Mesenchymal stem cell (in vitro differentiated cells and primary cell): ENCODE measurements around the gene MED12L.
"Not testable (repeated sequence)": the region's sequence is repeated elsewhere in the genome, so short reads cannot be mapped to it uniquely, and the experiment has no call there.

Experiments used
- DNase-seq: peaks from one replicate; pipeline ENCODE4 v3.0.0-alpha.2; 2013
- H2AFZ ChIP-seq: one replicate; pipeline ENCODE4 v1.6.1; 2013; ENCODE audit warnings: low read depth, mild to moderate bottlenecking, control low read depth, inconsistent platforms, low read length, moderate library complexity
- H2AK5ac ChIP-seq: 2 replicates; pipeline ENCODE4 v1.6.1; 2013; ENCODE audit warnings: low read length, moderate library complexity, mild to moderate bottlenecking, inconsistent platforms; ENCODE audit not compliant: severe bottlenecking
- H2BK120ac ChIP-seq: one replicate; pipeline ENCODE4 v1.6.1; 2013; ENCODE audit warnings: low read depth, mild to moderate bottlenecking, inconsistent platforms, low read length, moderate library complexity
- H2BK12ac ChIP-seq, 2 experiments: one replicate each; pipeline ENCODE4 v1.6.1; 2013; ENCODE audit warnings: inconsistent platforms in 2 of 2, low read length in 2 of 2, mild to moderate bottlenecking in 2 of 2, moderate library complexity in 2 of 2, control low read depth in 1 of 2
- H2BK15ac ChIP-seq: one replicate; pipeline ENCODE4 v1.6.1; 2013; ENCODE audit warnings: mild to moderate bottlenecking, low read depth, inconsistent platforms; ENCODE audit not compliant: poor library complexity, severe bottlenecking
- H2BK5ac ChIP-seq: 2 replicates; pipeline ENCODE4 v1.6.1; 2013; ENCODE audit warnings: low read depth, mild to moderate bottlenecking, low read length, control low read depth, inconsistent platforms; ENCODE audit not compliant: poor library complexity, severe bottlenecking
- H3K14ac ChIP-seq, 2 experiments: one replicate each; pipeline ENCODE4 v1.6.1; 2013; ENCODE audit warnings: inconsistent platforms in 2 of 2, low read length in 2 of 2, control low read depth in 1 of 2, mild to moderate bottlenecking in 1 of 2, moderate library complexity in 1 of 2
- H3K18ac ChIP-seq, 2 experiments: one replicate each; pipeline ENCODE4 v1.6.1; 2013; ENCODE audit warnings: inconsistent platforms in 2 of 2, low read length in 2 of 2, control low read depth in 1 of 2, low read depth in 1 of 2, mild to moderate bottlenecking in 1 of 2
- H3K23ac ChIP-seq, 2 experiments: one replicate each; pipeline ENCODE4 v1.6.1; 2013; ENCODE audit warnings: inconsistent platforms in 2 of 2, low read length in 2 of 2, mild to moderate bottlenecking in 2 of 2, moderate library complexity in 2 of 2, control low read depth in 1 of 2
- H3K27ac ChIP-seq: 2 replicates; pipeline ENCODE4 v1.5.1; 2013; ENCODE audit warnings: mild to moderate bottlenecking, moderate library complexity, low read length, control low read depth, inconsistent platforms; ENCODE audit not compliant: poor library complexity, severe bottlenecking
- H3K27me3 ChIP-seq, 2 experiments: 2 replicates each; pipeline versions ENCODE4 v1.6.1 to v1.7.0; 2013; ENCODE audit warnings: low read length in 2 of 2, mild to moderate bottlenecking in 2 of 2, moderate library complexity in 2 of 2, control low read depth in 1 of 2, inconsistent platforms in 1 of 2; ENCODE audit not compliant: control insufficient read depth in 1 of 2, insufficient read depth in 1 of 2
- H3K36me3 ChIP-seq, 2 experiments: 2 replicates each; pipeline versions ENCODE4 v1.6.1 to v1.7.0; 2013; ENCODE audit warnings: low read length in 2 of 2, control low read depth in 1 of 2, inconsistent platforms in 1 of 2, low read depth in 1 of 2, mild to moderate bottlenecking in 1 of 2; ENCODE audit not compliant: insufficient read depth in 2 of 2, control insufficient read depth in 1 of 2
- H3K4ac ChIP-seq, 2 experiments: one replicate each; pipeline ENCODE4 v1.6.1; 2013; ENCODE audit warnings: inconsistent platforms in 2 of 2, low read length in 2 of 2, mild to moderate bottlenecking in 2 of 2, moderate library complexity in 2 of 2, control low read depth in 1 of 2, low read depth in 1 of 2
- H3K4me1 ChIP-seq: 2 replicates; pipeline ENCODE4 v1.6.1; 2013; ENCODE audit warnings: low read depth, low read length, control low read depth; ENCODE audit not compliant: control insufficient read depth, insufficient read depth
- H3K4me2 ChIP-seq: 2 replicates; pipeline ENCODE4 v1.6.1; 2013; ENCODE audit warnings: low read length, mild to moderate bottlenecking, inconsistent platforms; ENCODE audit not compliant: poor library complexity, severe bottlenecking
- H3K4me3 ChIP-seq, 2 experiments: 2 replicates each; pipeline versions ENCODE4 v1.5.1 to v1.7.0; 2013; ENCODE audit warnings: low read length in 2 of 2, mild to moderate bottlenecking in 2 of 2, control low read depth in 1 of 2, low read depth in 1 of 2; ENCODE audit not compliant: insufficient read depth in 1 of 2
- H3K79me1 ChIP-seq: replicated peaks from 2 replicates; pipeline ENCODE4 v1.6.1; 2013; ENCODE audit warnings: mild to moderate bottlenecking, control low read depth, low read length, inconsistent platforms; ENCODE audit not compliant: poor library complexity, severe bottlenecking
- H3K9ac ChIP-seq: 2 replicates; pipeline ENCODE4 v1.7.0; 2013; ENCODE audit warnings: mild to moderate bottlenecking, low read length, moderate library complexity
- H3K9me3 ChIP-seq: 2 replicates; pipeline ENCODE4 v1.7.0; 2013; ENCODE audit warnings: mild to moderate bottlenecking, low read length; ENCODE audit not compliant: control insufficient read depth
- H4K8ac ChIP-seq: one replicate; pipeline ENCODE4 v1.6.1; 2013; ENCODE audit warnings: inconsistent platforms, mild to moderate bottlenecking, low read length, moderate library complexity
- H4K91ac ChIP-seq: one replicate; pipeline ENCODE4 v1.6.1; 2013; ENCODE audit warnings: mild to moderate bottlenecking, low read length, inconsistent platforms
- WGBS: methylation state at CpG from one replicate; pipeline ENCODE4 v1.1.7; 2013; ENCODE audit warnings: mixed read lengths; 5-methylcytosine and 5-hydroxymethylcytosine counted together

MED12L gene

GRCh38 chr3:151236316-151236715, 150.9 kb downstream of the MED12L start:
- Histone ChIP-seq H3K18ac (no peak overlapping the region), H3K79me1 (no peaks in the 10 kb centered on the region), H3K4me3 (no peak overlapping the region), H3K14ac (no peak overlapping the region), H3K23ac (no peak overlapping the region), H2BK12ac (no peak overlapping the region), H3K4me1 (no peaks in the 10 kb centered on the region), H2BK15ac (no peak overlapping the region), H3K4me2 (no peak overlapping the region), H2AFZ (no peak overlapping the region), H3K27me3 (no peaks in the 10 kb centered on the region), H3K9ac (no peak overlapping the region), H3K36me3 (no peaks in the 10 kb centered on the region), H3K27ac (no peak overlapping the region), H3K4ac (no peak overlapping the region), H3K9me3 (no peaks in the 10 kb centered on the region), H4K91ac (no peak overlapping the region), H4K8ac (no peak overlapping the region), H2BK5ac (no peak overlapping the region), H2BK120ac (no peak overlapping the region), H2AK5ac (no peak overlapping the region)
- WGBS, result 51% methylated on average over 2 of the region's 2 CpGs
- peak; percentile 22 for DNase-seq

DNA sequence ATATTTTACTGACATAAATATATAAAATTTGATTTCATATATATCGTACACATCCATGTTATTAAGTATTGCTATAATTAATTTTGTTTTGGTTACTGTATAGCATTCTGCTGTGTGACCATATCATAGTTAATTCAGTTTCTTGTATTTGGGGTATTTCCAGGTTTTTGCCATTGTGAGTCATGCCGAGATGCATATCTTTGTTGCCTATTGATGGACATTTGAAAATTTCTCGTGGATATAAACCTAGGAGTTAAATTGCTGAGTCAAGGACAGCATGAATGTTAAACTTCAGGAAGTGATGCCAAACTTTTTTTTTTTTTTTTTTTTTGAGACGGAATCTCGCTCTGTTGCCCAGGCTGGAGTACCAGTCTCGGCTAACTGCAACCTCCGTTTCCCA, 151.3 kb downstream of the MED12L start:
- Histone ChIP-seq H3K14ac (no peak overlapping the region), H3K36me3 (no peaks in the 10 kb centered on the region), H4K91ac (no peak overlapping the region), H3K9ac (no peak overlapping the region), H3K4me1 (no peaks in the 10 kb centered on the region), H2BK5ac (no peak overlapping the region), H2BK12ac (no peak overlapping the region), H3K79me1 (no peaks in the 10 kb centered on the region), H3K4me3 (no peak overlapping the region), H3K9me3 (no peaks in the 10 kb centered on the region), H2BK120ac (no peak overlapping the region), H3K4me2 (no peak overlapping the region), H3K4ac (no peak overlapping the region), H2BK15ac (no peak overlapping the region), H2AFZ (no peak overlapping the region), H2AK5ac (no peak overlapping the region), H4K8ac (no peak overlapping the region), H3K18ac (no peak overlapping the region), H3K23ac (no peak overlapping the region), H3K27ac (no peak overlapping the region), H3K27me3 (no peaks in the 10 kb centered on the region)
- WGBS, result 79% methylated on average over 4 of the region's 7 CpGs
- DNase-seq, result peak; percentile 40

DNA sequence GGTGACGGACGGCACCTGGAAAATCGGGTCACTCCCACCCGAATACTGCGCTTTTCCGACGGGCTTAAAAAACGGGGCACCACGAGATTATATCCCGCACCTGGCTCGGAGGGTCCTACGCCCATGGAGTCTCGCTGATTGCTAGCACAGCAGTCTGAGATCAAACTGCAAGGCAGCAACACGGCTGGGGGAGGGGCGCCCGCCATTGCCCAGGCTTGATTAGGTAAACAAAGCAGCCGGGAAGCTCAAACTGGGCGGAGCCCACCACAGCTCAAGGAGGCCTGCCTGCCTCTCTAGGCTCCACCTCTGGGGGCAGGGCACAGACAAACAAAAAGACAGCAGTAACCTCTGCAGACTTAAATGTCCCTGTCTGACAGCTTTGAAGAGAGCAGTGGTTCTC, 156.5 kb downstream of the MED12L start:
- not testable (repeated sequence) for H3K9ac ChIP-seq, H3K9me3 ChIP-seq, H4K91ac ChIP-seq, H3K79me1 ChIP-seq, H2BK5ac ChIP-seq, H2BK120ac ChIP-seq, H3K4me1 ChIP-seq, H3K4me3 ChIP-seq, H3K14ac ChIP-seq, H3K4me2 ChIP-seq, H2AFZ ChIP-seq, H3K18ac ChIP-seq, H3K4ac ChIP-seq, DNase-seq, H2BK12ac ChIP-seq, H3K27ac ChIP-seq, H2BK15ac ChIP-seq, H3K36me3 ChIP-seq, H3K23ac ChIP-seq, H2AK5ac ChIP-seq, H3K27me3 ChIP-seq, H4K8ac ChIP-seq
- WGBS, result 81% methylated on average over 10 of the region's 18 CpGs

- no peak overlapping the region for H3K4me3 ChIP-seq
- H2AFZ ChIP-seq, result no peak overlapping the region
- no peak overlapping the region for H4K91ac ChIP-seq
- H3K18ac ChIP-seq, result no peak overlapping the region
- H2AK5ac ChIP-seq, result no peak overlapping the region
- H3K4me1 ChIP-seq, result no peaks in the 10 kb centered on the region
- H3K4ac ChIP-seq, result no peak overlapping the region
- H3K9me3 ChIP-seq, result no peaks in the 10 kb centered on the region
- peaks cover 0 to 2% of the 10 kb centered on the region in 2 experiments for H3K27me3 ChIP-seq
- no peak overlapping the region for H3K4me2 ChIP-seq
- no peak overlapping the region for H2BK12ac ChIP-seq
- no peak overlapping the region for H2BK5ac ChIP-seq
- no peak overlapping the region for H3K27ac ChIP-seq
- no peak overlapping the region for H4K8ac ChIP-seq
- H3K23ac ChIP-seq, result no peak overlapping the region
- WGBS, result 77% methylated on average over 3 of the region's 3 CpGs
- H2BK120ac ChIP-seq, result no peak overlapping the region
- no peaks in the 10 kb centered on the region for H3K36me3 ChIP-seq
- H2BK15ac ChIP-seq, result no peak overlapping the region
- DNase-seq, result no peak
- H3K79me1 ChIP-seq, result no peaks in the 10 kb centered on the region
- no peak overlapping the region for H3K9ac ChIP-seq
- H3K14ac ChIP-seq, result no peak overlapping the region
These were observed 163.4 kb downstream of the MED12L start for GRCh38 chr3:151248772-151249337.
